Mammary epithelial cell (primary cell): ENCODE results near the gene CYP2E1.

Experiments
- CTCF ChIP-seq, 2 donors: IDR thresholded peaks in 1 of 2; conservative IDR thresholded peaks in 1 of 2; 2 replicates each; pipeline ENCODE4 v1.5.1; 2011 to 2012; ENCODE audit warnings: inconsistent platforms in 2 of 2, low read length in 2 of 2, mild to moderate bottlenecking in 2 of 2, control low read depth in 1 of 2, low read depth in 1 of 2; ENCODE audit not compliant: insufficient read depth in 1 of 2; ENCODE audit errors: extremely low read depth in 1 of 2
- EZH2 ChIP-seq: IDR thresholded peaks from 2 replicates; pipeline ENCODE4 v1.6.1; 2012; ENCODE audit warnings: low read length, inconsistent platforms, borderline replicate concordance

GRCh38 chr10:133481086-133481643, 46.0 kb upstream of the CYP2E1 start:
- TF ChIP-seq CTCF (conservative IDR thresholded peaks at IDR 0.05 in 1 of 2, IDR thresholded peaks at IDR 0.05 in 1 of 2; ENCODE audit: extremely low read depth in 1 of 2, insufficient read depth in 1 of 2, low read depth in 1 of 2, low read length in 2 of 2), result no peak
- TF ChIP-seq EZH2, result no peak
